K562 (cell line): ENCODE results near the gene MAMDC4. TPM values are rescaled to one million over a fixed set of nuclear protein-coding genes. Genes with fewer than 3 reads are reported as not detected.
A peak's percentile ranks its signal among the peaks of the same experiment; 100 is the strongest.

ENCODE experiments used
- ATAC-seq: fragments of 200-7000 bp; cut with Tn5 transposase; 3 replicates; pipeline ENCODE4 v1.9.1; 2020; ENCODE audit warnings: moderate library complexity
- BruUV-seq: library from RNA; stranded (reverse); fragments of 400-500 nt; replicated peaks from 2 replicates; lab custom pipeline; 2021; lab: Mats Ljungman, UMichigan
- CTCF ChIA-PET: fragments of 300-600 bp; formaldehyde crosslinking; extraction: SDS; loops from one replicate; lab custom pipeline; 2021; ENCODE audit warnings: low intra/inter-chr PET ratio; lab: Yijun Ruan, JAX
- POLR2A ChIA-PET: fragments of 300-600, 350-650 bp; sonication (Branson Sonifier 250); formaldehyde crosslinking; extraction: SDS; loops from one replicate; lab custom pipeline; 2021; ENCODE audit warnings: antibody characterized with exemption, inconsistent platforms; lab: Yijun Ruan, JAX
- DNase-seq, 4 experiments: peaks; one replicate each; pipeline versions ENCODE4 v3.0.0 to v3.0.0-alpha.2; 2011 to 2018; ENCODE audit warnings: low spot score in 3 of 4, mixed read lengths in 3 of 4; ENCODE audit errors: extremely low read depth in 1 of 4
- FAIRE-seq: peaks from 2 replicates; lab custom pipeline; 2011; peaks lifted over from hg19 to GRCh38; lab: Jason Lieb, UNC
- H2AFZ ChIP-seq: 2 replicates; pipeline ENCODE4 v1.6.0; 2011; ENCODE audit warnings: low read depth, low read length, control low read depth, inconsistent platforms
- H3K27ac ChIP-seq: fragments of 200-600 bp; 3 replicates; pipeline ENCODE4 v1.8.0; 2011; ENCODE audit warnings: low read depth, mild to moderate bottlenecking, control low read depth, inconsistent platforms, low read length, moderate library complexity, mixed read lengths; ENCODE audit errors: extremely low read depth
- H3K27me3 ChIP-seq, 2 experiments: fragments of 300-600 bp in 1 of 2; 2 replicates in 1 of 2; 3 replicates in 1 of 2; pipeline versions ENCODE4 v1.6.0 to v1.8.0; 2011; ENCODE audit warnings: inconsistent platforms in 2 of 2, low read length in 2 of 2, mild to moderate bottlenecking in 1 of 2, mixed read lengths in 1 of 2, moderate library complexity in 1 of 2; ENCODE audit not compliant: control insufficient read depth in 2 of 2, insufficient read depth in 2 of 2
- H3K36me3 ChIP-seq: fragments of 300-600 bp; 3 replicates; pipeline ENCODE4 v1.8.0; 2011; ENCODE audit warnings: mild to moderate bottlenecking, low read length, inconsistent platforms; ENCODE audit not compliant: control insufficient read depth, insufficient read depth
- H3K4me1 ChIP-seq, 2 experiments: fragments of 200-600 bp in 1 of 2; replicated peaks in 1 of 2; 2 replicates in 1 of 2; 3 replicates in 1 of 2; pipeline versions ENCODE4 v1.5.1 to v1.8.0; 2011; ENCODE audit warnings: inconsistent platforms in 2 of 2, low read length in 2 of 2, mild to moderate bottlenecking in 1 of 2, mixed read lengths in 1 of 2, moderate library complexity in 1 of 2; ENCODE audit not compliant: control insufficient read depth in 2 of 2, insufficient read depth in 2 of 2
- H3K4me2 ChIP-seq: 2 replicates; pipeline ENCODE4 v1.6.1; 2011; ENCODE audit warnings: low read length, control low read depth, inconsistent platforms, mixed read lengths; ENCODE audit not compliant: insufficient read depth
- H3K4me3 ChIP-seq: fragments of 200-600 bp; sonication (generic), shearing (Covaris generic); 2 replicates; pipeline ENCODE4 v1.5.1; 2016; ENCODE audit warnings: control low read depth, inconsistent platforms
- H3K79me2 ChIP-seq: fragments of 200-600 bp; 3 replicates; pipeline ENCODE4 v1.8.0; 2011; ENCODE audit warnings: low read length, inconsistent platforms; ENCODE audit not compliant: control insufficient read depth, insufficient read depth
- H3K9ac ChIP-seq, 2 experiments: 2 replicates each; pipeline versions ENCODE4 v1.6.0 to v1.6.1; 2011; ENCODE audit warnings: low read depth in 2 of 2, low read length in 2 of 2, control low read depth in 1 of 2, inconsistent platforms in 1 of 2, mild to moderate bottlenecking in 1 of 2, mixed read lengths in 1 of 2; ENCODE audit not compliant: insufficient read depth in 1 of 2
- H3K9me1 ChIP-seq: one replicate; pipeline ENCODE4 v1.6.0; 2011; ENCODE audit warnings: inconsistent platforms, mild to moderate bottlenecking, low read length, moderate library complexity; ENCODE audit not compliant: control insufficient read depth, insufficient read depth
- H3K9me3 ChIP-seq: replicated peaks from 2 replicates; pipeline ENCODE4 v1.5.1; 2011; ENCODE audit warnings: low read depth, low read length, inconsistent platforms; ENCODE audit not compliant: control insufficient read depth, insufficient read depth
- H4K20me1 ChIP-seq: replicated peaks from 2 replicates; pipeline ENCODE4 v1.6.1; 2011; ENCODE audit warnings: low read length, inconsistent platforms, mixed read lengths; ENCODE audit not compliant: control insufficient read depth, insufficient read depth
- FOS ChIP-seq: IDR thresholded peaks from 3 replicates; pipeline ENCODE4 v1.6.1; 2011; ENCODE audit not compliant: insufficient read length; ENCODE audit errors: extremely low read depth
- GTF2F1 ChIP-seq: IDR thresholded peaks from 2 replicates; pipeline ENCODE4 v1.6.1; 2011; ENCODE audit warnings: low read depth, low read length, improper control_type of control experiment
- HDAC3 ChIP-seq: fragments of 450-650 bp; IDR thresholded peaks from 2 replicates; pipeline ENCODE4 v1.6.1; 2018; ENCODE audit warnings: borderline replicate concordance, mild to moderate bottlenecking, moderate library complexity; ENCODE audit not compliant: partially characterized antibody
- IRF2 ChIP-seq: sonication (generic); formaldehyde crosslinking; IDR thresholded peaks from 2 replicates; pipeline ENCODE4 v1.8.1; 2022; ENCODE audit warnings: mild to moderate bottlenecking, missing genetic modification reagents
- NONO ChIP-seq, 2 experiments: fragments of 200-400 bp in 1 of 2; fragments of 450-650 bp in 1 of 2; formaldehyde crosslinking in 1 of 2; IDR thresholded peaks; 2 replicates each; pipeline ENCODE4 v1.6.1; 2017; ENCODE audit warnings: low read depth in 2 of 2, mild to moderate bottlenecking in 2 of 2, moderate library complexity in 2 of 2, low read length in 1 of 2
- NR1H2 ChIP-seq: sonication (generic); formaldehyde crosslinking; IDR thresholded peaks from 2 replicates; pipeline ENCODE4 v1.4.0; 2020; ENCODE audit warnings: mild to moderate bottlenecking, missing genetic modification reagents
- RBM22 ChIP-seq: fragments of 200-400 bp; formaldehyde crosslinking; IDR thresholded peaks from 2 replicates; pipeline ENCODE4 v1.6.1; 2018; ENCODE audit warnings: low read length, low read depth; ENCODE audit not compliant: poor library complexity, severe bottlenecking
- RBM25 ChIP-seq: fragments of 200-400 bp; formaldehyde crosslinking; IDR thresholded peaks from 2 replicates; pipeline ENCODE4 v1.6.1; 2018; ENCODE audit warnings: low read length, low read depth, moderate library complexity; ENCODE audit not compliant: severe bottlenecking
- RBM39 ChIP-seq: fragments of 200-400 bp; formaldehyde crosslinking; optimal IDR thresholded peaks from 2 replicates; pipeline ENCODE3; 2018; ENCODE audit warnings: low read depth, low read length
- SMAD3 ChIP-seq: fragments of 450-650 bp; formaldehyde crosslinking; conservative IDR thresholded peaks from 2 replicates; pipeline ENCODE4 v1.4.0; 2020; ENCODE audit warnings: mild to moderate bottlenecking
- TCF7 ChIP-seq: sonication (generic); IDR thresholded peaks from 2 replicates; pipeline ENCODE4 v1.6.1; 2016; ENCODE audit warnings: antibody characterized with exemption, borderline replicate concordance
- TEAD2 ChIP-seq: fragments of 450-650 bp; IDR thresholded peaks from 2 replicates; pipeline ENCODE4 v1.6.1; 2016; ENCODE audit warnings: missing genetic modification characterization, control low read depth, missing compliant biosample characterization
- ZFX ChIP-seq: sonication (generic); formaldehyde crosslinking; IDR thresholded peaks from 2 replicates; pipeline ENCODE4 v1.8.0; 2022; ENCODE audit warnings: mild to moderate bottlenecking, missing genetic modification reagents, moderate library complexity
- ZNF224 ChIP-seq: sonication (generic); formaldehyde crosslinking; IDR thresholded peaks from 2 replicates; pipeline ENCODE4 v1.8.0; 2022; ENCODE audit warnings: mild to moderate bottlenecking, missing genetic modification reagents
- WGBS: fragments of 100-300 bp; shearing (Covaris generic); methylation state at CpG from one replicate; pipeline ENCODE4 v1.1.6; 2016; ENCODE audit warnings: low coverage, mixed read lengths; ENCODE audit not compliant: insufficient coverage; ENCODE audit errors: missing lambda C conversion rate; 5-methylcytosine and 5-hydroxymethylcytosine counted together
- in situ Hi-C: fragments of 300-500 bp; cut with MboI; formaldehyde crosslinking; loops from 4 replicates; pipeline ENCODE4 v1.15.0; 2018; ENCODE audit warnings: inconsistent platforms, mixed read lengths
- intact Hi-C: fragments of 100-400 bp; cut with micrococcal nuclease; formaldehyde crosslinking; loops from 2 replicates; pipeline ENCODE4 v1.14.2; 2022
- polyA plus RNA-seq, 8 experiments: library from polyadenylated mRNA; depleted of rRNA in 4 of 8; stranded (reverse) in 5 of 8; unstranded in 3 of 8; fragments of >200 nt; fragmentation: Nextera tagmentation in 2 of 8; fragmentation: Illumina TruSeq in 1 of 8; extraction: Ambion mirVana in 2 of 8; extraction: Trizol in 1 of 8; gene quantifications; 2 replicates each; pipeline versions ENCODE4 v1.2.1 to v1.2.3, GENCODE V29; 2011 to 2014; ENCODE audit warnings: inconsistent platforms in 1 of 8, missing spikeins in 1 of 8
- total RNA-seq, 7 experiments: library from RNA; depleted of rRNA in 6 of 7; stranded (reverse); fragments of >200 nt in 6 of 7; fragmentation: Illumina TruSeq in 2 of 7; extraction: Trizol in 2 of 7; gene quantifications; 2 replicates each; pipeline versions ENCODE4 v1.2.1 to v1.2.3, GENCODE V29; 2011 to 2021; ENCODE audit warnings: low replicate concordance in 1 of 7
- TF ChIP-seq, protein P1 (sequence below), 2 experiments: IDR thresholded peaks; 2 replicates each; pipeline ENCODE4 v1.6.1; 2012; ENCODE audit warnings: improper control_type of control experiment in 2 of 2, low read depth in 2 of 2, low read length in 2 of 2, borderline replicate concordance in 1 of 2
- TF ChIP-seq, protein P2 (sequence below), 3 experiments: IDR thresholded peaks in 2 of 3; conservative IDR thresholded peaks in 1 of 3; 2 replicates each; pipeline ENCODE4 v1.5.1; 2011 to 2012; ENCODE audit warnings: low read length in 3 of 3, mild to moderate bottlenecking in 3 of 3, control low read depth in 2 of 3, improper control_type of control experiment in 1 of 3, inconsistent platforms in 1 of 3, low read depth in 1 of 3, mixed read lengths in 1 of 3, moderate library complexity in 1 of 3; ENCODE audit not compliant: insufficient read depth in 2 of 3

The MAMDC4 gene
- total and polyA plus RNA-seq, 9 of the 15 experiments (the other 6 are each of a cell fraction or from before 2014, with no cell fraction given), result 0.03 to 10.8 (median 1.5) TPM

DNA sequence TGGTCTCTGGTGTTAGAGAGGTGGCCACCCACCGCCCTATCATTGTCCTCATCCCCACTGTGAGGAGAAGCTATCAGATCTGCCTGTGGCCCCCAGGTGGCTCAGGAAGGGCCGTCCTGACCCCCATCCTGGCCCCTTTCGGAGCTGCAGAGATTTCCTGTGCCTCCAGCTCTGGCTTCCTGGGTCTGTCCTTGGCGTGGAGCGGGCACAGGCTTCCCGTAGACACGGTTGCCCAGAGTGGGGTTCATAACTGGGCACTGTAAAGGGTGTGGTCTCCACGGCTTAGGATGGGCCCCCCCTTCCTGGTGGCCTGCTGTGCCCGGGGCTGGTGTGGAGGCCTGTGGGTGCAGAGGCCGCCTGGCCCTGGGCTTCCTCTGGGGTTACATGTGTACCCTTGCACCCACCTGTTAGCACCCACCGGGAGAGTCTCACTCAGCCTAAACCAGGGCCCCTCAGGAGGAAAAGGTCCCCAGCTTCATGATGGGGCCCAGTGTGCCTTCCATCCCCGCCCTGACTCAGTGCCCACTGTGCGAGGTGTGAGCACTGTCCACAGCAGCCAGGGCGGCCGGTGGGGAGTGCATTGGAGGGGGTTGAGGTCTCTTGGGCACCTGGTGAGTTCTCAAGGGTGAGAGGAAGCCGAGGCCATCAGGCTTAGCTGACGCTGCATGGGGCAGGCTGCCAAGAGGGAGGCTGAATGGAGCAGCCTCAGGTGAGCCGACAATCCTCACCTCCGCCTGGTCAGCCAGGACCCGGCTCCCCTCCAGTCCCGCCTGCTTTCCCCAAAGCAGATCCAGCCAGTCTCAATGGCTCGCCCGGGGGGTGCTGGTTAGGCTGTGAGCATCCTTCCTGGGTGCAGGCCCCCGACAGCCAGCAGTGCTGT is 25.2 kb upstream of the MAMDC4 start:
- peaks cover 0 to 54% of the 10 kb centered on the region in 2 experiments; a peak in 2 of 5 replicates for H3K4me1 ChIP-seq
- H3K27ac ChIP-seq, result no peak overlapping the region
- peak overlapping the region in 1 of 2 experiments; percentile 14; a peak in 2 of 4 replicates for H3K9ac ChIP-seq
- no TSS peak for BruUV-seq
- no peak for FAIRE-seq
- H3K4me2 ChIP-seq, result no peak overlapping the region
- no peak for ATAC-seq
- no peak overlapping the region for H2AFZ ChIP-seq
- H4K20me1 ChIP-seq, result no peaks in the 10 kb centered on the region; the same call in 1 of the 2 replicates
- in situ Hi-C loops, result no loop called here
- DNase-seq, result no peak
- H3K79me2 ChIP-seq, result peaks cover 10% of the 10 kb centered on the region; the same call in 2 of the 3 replicates
- no peaks in the 10 kb centered on the region for H3K27me3 ChIP-seq
- no peaks in the 10 kb centered on the region for H3K9me1 ChIP-seq
- H3K9me3 ChIP-seq, result no peaks in the 10 kb centered on the region
- H3K4me3 ChIP-seq, result no peak overlapping the region
- intact Hi-C loops, result no loop called here
- POLR2A ChIA-PET, result interaction anchor here (0.7 to 0.9 kb wide), 4 partner anchors 12 to 100 kb away, joined by 3 to 7 read pairs (median 4); no protein-coding TSS in a partner anchor
- CTCF ChIA-PET, result no interaction called here
- 95% methylated on average over 17 of the region's 24 CpGs for WGBS
- H3K36me3 ChIP-seq, result peaks cover 94% of the 10 kb centered on the region
- TF ChIP-seq, protein P1, sequence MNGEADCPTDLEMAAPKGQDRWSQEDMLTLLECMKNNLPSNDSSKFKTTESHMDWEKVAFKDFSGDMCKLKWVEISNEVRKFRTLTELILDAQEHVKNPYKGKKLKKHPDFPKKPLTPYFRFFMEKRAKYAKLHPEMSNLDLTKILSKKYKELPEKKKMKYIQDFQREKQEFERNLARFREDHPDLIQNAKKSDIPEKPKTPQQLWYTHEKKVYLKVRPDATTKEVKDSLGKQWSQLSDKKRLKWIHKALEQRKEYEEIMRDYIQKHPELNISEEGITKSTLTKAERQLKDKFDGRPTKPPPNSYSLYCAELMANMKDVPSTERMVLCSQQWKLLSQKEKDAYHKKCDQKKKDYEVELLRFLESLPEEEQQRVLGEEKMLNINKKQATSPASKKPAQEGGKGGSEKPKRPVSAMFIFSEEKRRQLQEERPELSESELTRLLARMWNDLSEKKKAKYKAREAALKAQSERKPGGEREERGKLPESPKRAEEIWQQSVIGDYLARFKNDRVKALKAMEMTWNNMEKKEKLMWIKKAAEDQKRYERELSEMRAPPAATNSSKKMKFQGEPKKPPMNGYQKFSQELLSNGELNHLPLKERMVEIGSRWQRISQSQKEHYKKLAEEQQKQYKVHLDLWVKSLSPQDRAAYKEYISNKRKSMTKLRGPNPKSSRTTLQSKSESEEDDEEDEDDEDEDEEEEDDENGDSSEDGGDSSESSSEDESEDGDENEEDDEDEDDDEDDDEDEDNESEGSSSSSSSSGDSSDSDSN (IDR thresholded peaks at IDR 0.05; ENCODE audit: borderline replicate concordance in 1 of 2, low read depth in 2 of 2, low read length in 2 of 2), result no peak
- TF ChIP-seq NONO (IDR thresholded peaks at IDR 0.05; ENCODE audit: low read depth in 2 of 2, low read length in 1 of 2), result no peak
- TF ChIP-seq ZFX (CRISPR knock-in tag), result no peak
- TF ChIP-seq, protein P2, sequence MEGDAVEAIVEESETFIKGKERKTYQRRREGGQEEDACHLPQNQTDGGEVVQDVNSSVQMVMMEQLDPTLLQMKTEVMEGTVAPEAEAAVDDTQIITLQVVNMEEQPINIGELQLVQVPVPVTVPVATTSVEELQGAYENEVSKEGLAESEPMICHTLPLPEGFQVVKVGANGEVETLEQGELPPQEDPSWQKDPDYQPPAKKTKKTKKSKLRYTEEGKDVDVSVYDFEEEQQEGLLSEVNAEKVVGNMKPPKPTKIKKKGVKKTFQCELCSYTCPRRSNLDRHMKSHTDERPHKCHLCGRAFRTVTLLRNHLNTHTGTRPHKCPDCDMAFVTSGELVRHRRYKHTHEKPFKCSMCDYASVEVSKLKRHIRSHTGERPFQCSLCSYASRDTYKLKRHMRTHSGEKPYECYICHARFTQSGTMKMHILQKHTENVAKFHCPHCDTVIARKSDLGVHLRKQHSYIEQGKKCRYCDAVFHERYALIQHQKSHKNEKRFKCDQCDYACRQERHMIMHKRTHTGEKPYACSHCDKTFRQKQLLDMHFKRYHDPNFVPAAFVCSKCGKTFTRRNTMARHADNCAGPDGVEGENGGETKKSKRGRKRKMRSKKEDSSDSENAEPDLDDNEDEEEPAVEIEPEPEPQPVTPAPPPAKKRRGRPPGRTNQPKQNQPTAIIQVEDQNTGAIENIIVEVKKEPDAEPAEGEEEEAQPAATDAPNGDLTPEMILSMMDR (IDR thresholded peaks at IDR 0.05 in 2 of 3, conservative IDR thresholded peaks at IDR 0.05 in 1 of 3; ENCODE audit: insufficient read depth in 2 of 3, low read depth in 1 of 3, low read length in 3 of 3), result 0 out of 6 replicates have a peak, but pooled peaks of 1 of the 3 experiments have one; percentile 0
- no peak for TF ChIP-seq ZNF224
- no peak for TF ChIP-seq IRF2 (CRISPR knock-in tag)
- peak; percentile 17 for TF ChIP-seq RBM22
- TF ChIP-seq RBM25, result no peak
- no peak for TF ChIP-seq GTF2F1
- TF ChIP-seq TCF7, result no peak
- TF ChIP-seq NR1H2 (CRISPR knock-in tag), result no peak
- no peak for TF ChIP-seq TEAD2 (tag)
- TF ChIP-seq HDAC3, result no peak
- no peak for TF ChIP-seq FOS
- TF ChIP-seq RBM39, result no peak
- no peak for TF ChIP-seq SMAD3
